HG03354 (cell line): ENCODE results near the gene PITPNM1.
"Not testable (repeated sequence)": the region's sequence is repeated elsewhere in the genome, so short reads cannot be mapped to it uniquely, and the experiment has no call there.

Source experiments
- ATAC-seq: cut with Tn5 transposase; IDR thresholded peaks from one replicate; pipeline ENCODE4 v1.9.1; 2021; ENCODE audit warnings: mild to moderate bottlenecking; ENCODE audit not compliant: unreplicated experiment, poor library complexity, severe bottlenecking

Gene PITPNM1

DNA sequence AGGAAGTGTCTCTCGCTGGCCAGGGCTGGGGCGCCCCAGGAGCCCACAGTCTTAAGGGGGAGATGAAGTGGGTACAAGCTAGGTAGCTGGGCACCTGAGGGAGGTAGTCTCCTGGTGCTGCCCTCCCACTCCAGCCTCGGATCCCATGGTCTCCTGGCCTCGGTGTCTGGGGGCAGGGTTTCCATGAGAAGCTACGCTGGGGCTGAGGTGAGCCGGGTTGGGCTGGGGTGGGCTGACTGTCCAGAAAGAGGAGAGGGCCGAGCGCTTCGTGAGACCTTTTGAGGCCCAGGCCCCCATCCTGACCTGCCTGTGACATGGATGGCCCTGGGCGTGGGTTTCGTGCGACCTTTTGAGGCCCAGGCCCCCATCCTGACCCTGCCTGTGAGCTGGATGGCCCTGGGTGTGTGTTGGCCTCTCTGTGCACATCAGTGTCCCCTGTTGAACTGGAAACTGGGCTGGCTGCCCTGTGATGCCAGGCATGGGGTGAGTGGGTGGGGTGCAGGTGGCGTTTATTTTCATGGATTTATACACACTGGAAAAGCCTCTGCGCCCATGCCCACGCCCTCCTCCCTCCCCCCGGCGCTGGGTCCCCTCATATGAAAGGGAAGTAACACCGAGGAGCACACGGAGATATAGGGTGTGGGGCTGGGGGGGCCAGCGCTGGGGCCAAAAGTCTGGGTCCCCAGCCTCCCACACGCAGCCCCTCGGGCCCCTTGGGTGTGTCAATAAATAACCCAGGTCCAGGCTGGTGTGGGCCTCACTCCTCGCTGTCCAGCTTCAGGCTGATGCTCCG, 13.7 kb downstream of the PITPNM1 start:
- no peak for ATAC-seq

DNA sequence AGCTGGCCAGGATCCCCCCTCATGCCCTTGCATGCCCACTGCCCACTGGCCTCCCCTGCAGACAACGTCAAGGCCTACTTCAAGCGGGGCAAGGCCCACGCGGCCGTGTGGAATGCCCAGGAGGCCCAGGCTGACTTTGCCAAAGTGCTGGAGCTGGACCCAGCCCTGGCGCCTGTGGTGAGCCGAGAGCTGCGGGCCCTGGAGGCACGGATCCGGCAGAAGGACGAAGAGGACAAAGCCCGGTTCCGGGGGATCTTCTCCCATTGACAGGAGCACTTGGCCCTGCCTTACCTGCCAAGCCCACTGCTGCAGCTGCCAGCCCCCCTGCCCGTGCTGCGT, 14.5 kb downstream of the PITPNM1 start:
- ATAC-seq = no peak

DNA sequence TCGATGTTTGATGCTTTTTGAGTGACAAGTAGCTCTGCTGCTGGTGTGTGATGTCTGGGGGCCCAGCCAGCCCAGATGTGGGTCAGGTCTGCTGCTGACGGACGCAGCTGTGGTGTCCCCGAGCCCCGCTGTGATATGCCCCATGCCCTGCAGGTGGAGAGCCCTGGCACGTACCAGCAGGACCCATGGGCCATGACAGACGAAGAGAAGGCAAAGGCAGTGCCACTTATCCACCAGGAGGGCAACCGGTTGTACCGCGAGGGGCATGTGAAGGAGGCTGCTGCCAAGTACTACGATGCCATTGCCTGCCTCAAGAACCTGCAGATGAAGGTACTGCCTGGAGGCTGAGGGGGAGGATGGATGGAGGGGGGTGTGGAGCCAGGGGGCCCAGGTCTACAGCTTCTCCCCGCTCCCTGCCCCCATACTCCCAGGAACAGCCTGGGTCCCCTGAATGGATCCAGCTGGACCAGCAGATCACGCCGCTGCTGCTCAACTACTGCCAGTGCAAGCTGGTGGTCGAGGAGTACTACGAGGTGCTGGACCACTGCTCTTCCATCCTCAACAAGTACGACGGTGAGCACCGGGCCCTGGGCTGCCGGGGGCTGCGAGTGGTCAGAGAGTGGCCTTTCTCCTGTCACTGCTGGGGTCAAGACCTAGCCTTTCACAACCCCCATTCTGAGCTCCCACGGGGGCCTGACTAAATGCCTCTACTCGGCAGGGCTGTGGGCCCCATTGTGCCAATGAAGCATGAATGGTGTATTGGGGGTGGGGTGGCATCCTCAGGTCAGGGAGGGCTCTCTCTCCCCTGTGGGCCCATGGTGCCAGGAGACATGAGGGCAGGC, 15.1 kb downstream of the PITPNM1 start:
- no peak for ATAC-seq

DNA sequence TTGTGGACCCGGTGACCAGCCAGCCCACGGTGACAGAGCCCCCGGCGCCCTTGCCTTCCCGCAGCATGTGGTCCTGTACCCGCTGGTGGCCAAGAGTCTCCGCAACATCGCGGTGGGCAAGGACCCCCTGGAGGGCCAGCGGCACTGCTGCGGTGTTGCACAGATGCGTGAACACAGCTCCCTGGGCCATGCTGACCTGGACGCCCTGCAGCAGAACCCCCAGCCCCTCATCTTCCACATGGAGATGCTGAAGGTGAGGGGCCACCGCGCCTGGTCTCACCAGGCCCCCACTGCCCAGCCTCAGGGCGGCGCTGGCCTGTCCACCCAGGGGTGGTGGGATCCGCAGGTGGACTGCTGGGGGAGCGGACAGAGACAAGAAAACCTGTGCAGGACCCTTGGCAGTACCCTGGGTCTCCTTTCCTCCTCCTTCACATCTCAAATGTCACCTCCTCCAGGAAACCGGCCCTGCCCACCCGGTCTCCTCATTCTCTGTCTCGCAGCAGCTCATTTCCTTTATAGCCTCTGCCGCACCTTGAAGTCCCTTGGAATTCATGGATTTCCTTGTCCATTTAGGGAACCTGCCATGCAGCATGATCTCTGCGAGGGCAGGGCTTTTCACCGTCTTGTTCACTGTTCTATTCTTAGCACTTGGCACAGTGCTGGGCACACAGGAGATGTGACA, 15.8 kb downstream of the PITPNM1 start:
- ATAC-seq = no peak

DNA sequence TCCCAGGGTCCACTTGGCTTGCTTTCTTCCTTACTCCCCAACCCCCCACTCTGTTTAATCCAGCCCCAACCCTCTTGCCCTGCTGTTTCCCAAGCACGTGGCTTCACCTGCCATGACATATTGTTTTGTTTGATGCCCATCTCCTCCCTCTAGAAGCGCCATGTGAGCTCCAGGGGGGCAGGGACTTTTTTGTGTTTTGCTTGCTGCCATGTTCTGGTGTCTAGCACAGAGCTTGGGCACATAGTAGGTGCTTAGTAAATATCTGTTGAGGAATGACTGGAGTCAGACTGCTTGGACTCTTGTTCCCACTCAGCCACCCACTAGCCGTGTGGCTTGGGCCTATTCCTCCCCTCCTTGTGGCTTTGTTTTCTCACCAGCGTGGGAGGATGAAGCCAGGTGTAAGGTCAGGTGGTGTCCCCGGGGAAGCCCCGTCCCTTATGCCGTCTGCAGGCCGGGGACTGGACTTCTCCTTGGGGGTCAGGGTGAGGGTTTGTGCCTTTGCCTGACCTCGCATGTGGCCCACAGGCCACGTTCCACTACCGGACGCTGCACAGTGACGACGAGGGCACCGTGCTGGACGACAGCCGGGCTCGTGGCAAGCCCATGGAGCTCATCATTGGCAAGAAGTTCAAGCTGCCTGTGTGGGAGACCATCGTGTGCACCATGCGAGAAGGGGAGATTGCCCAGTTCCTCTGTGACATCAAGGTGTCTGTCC, 18.5 kb downstream of the PITPNM1 start:
- no peak for ATAC-seq

DNA sequence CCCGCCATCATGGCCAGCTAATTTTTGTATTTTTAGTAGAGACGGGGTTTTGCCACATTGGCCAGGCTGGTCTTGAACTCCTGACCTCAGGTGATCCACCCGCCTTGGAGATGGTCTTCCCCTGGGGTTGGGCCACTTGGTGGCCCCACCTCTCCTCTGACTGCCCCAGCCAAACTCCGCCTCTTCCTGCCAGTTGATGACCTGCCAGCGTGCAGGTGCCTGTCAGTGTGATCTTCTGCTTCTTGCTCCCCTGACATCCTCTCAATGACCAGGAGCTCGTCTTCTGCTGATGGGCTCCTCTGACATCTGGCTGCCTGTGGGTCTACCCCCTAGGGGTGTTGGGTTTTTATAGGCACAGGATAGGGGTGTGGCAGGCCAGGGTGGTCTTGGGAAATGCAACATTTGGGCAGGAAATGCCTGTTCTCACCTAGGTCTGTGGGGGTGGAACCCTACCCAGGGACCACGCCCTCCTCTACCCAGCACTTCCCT, 19.2 kb downstream of the PITPNM1 start:
- not testable (repeated sequence) for ATAC-seq

DNA sequence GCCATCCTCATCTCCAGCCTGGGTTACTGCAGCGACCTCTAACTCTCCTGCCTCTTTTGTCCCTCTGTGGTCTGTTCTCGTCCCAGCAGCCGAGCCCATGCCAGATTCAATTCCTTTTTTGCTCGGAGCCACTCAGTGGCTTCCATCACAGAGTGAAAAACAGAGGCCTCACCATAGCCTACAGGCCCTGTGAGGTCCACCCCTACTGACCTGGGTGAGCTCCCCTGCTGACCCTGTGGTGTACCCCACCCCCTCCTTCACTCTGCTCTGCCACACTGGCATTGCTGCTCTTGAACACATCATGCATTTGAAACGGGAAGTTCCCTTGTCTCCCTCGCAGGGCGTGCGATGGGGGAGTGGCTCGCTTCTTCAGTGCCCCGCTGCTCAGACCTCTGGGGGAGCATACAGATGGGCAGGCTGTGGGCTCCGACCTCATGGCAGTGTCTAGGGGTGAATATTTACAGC, 20.3 kb downstream of the PITPNM1 start:
- no peak for ATAC-seq

DNA sequence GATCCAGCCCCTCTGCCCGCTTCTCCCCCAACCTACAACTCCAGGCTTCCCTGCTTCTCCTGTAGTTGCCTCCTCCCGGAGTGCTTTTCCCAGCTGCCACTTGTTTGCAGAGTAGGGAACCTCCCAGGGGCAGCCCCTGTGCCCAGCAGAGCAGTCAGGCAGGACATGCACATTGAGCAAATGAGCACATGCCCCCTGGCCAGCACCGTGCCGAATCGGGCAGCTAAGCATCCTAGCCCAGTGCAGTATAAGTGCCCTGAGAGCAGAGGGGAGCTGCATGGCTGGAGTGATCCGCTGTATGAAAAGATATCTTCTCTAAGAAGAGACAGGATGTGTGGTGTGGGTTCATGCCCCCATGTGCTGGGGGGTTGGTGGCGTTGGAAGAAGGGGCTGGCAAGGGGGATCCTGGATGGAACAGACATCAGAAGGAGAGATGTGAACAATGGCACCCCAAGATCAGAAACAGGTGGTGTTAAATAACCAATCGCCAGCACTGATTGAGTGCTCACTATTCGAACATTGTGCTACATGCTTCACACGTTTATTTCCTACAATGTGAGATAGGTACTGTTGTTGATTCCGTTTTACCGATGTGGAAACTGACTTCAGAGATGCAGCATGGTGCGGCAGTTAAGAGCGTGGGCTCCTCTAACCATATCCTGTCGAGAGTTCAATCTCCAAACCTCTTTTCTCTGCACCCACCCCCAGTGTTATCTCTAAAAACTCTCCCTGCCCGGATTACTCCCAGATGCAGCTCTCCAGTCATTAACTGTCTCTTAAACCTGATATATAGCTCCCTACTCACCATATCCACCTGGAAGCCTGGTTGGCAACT, 21.1 kb downstream of the PITPNM1 start:
- no peak for ATAC-seq

DNA sequence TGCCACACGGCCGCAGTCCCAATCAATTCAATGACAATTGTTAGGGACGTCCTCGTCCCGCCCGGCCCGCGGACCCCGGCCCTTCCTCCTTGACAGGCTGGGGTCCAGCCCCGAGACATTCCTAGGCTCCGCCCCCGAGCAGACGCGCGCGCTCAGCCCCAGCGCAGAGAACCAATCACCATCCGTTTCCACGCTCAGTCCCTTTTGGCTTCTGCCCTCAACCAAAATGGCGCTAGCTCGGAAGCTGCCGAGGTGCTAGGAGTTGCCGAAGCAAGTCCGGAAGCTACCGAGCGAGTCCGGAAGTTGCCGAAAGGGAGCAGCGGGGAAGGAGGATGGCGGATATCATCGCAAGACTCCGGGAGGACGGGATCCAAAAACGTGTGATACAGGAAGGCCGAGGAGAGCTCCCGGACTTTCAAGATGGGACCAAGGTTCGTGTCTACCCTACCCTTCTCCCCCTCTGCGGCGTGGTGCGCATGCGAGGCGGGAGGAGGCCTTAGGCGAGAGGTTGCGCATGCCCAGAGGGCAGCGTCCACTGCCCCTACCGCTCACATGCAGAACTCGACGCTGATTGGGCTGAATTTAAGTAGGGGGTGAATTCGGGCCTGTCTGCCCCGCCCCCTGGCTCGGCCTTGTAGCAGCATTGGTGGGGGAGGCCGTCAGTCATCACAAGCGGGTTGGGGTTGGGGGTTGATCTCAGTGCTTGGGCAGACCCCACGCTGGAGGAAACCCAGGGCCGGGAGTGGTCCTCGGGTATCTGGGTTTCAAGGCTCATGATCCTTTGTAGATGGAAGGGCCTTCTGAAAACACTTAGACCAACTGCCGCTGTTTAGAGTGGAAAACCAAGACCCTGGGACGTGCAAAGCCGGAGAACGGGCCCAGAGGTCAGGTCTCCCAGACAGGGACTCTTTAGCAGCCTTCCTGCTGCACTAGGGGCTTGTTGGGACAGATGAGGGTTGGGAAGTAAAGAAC, 22.1 kb downstream of the PITPNM1 start, which contains the start of gene AIP:
TSS of gene AIP (plus strand) at position 200 of the 972 bp plus-strand sequence. CDS start at position 333, 133 bp downstream.
- peak; percentile 73 for ATAC-seq

DNA sequence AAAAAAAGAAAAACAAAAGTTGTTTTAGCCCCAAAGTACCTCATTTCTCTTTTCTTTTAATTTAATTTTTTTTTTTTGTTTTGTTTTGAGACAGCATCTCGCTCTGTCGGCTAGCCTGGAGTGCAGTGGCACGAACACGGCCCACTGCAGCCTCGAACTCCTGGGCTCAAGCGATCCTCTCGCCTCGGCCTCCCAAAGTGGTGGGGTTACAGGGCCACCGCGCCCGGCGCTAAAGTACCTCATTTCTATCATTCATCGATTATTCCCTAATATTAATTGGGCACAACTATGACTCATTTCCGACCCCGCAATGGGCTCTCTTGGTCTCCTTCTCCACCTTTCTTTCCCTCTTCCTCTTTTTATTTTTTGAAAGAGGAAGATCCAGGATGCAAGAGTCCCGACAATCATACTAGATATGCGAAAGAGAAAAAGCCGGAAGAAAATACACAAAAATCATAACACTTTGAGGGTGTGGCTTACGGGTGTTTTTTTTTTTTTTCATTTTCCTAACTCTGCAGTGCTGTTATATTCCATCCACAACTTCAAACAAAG, 22.8 kb downstream of the PITPNM1 start:
- peak; percentile 19 for ATAC-seq

DNA sequence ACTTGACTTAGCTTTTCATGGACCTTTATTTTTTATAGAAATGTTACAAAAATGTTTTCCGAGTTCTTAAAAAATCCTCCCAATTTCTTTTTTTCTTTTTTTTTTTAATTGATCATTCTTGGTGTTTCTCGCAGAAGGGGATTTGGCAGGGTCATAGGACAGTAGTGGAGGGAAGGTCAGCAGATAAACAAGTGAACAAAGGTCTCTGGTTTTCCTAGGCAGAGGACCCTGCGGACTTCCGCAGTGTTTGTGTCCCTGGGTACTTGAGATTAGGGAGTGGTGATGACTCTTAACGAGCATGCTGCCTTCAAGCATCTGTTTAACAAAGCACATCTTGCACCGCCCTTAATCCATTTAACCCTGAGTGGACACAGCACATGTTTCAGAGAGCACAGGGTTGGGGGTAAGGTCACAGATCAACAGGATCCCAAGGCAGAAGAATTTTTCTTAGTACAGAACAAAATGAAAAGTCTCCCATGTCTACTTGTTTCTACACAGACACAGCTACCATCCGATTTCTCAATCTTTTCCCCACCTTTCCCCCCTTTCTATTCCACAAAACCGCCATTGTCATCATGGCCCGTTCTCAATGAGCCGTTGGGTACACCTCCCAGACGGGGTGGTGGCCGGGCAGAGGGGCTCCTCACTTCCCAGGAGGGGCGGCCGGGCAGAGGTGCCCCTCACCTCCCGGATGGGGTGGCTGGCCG, 27.7 kb downstream of the PITPNM1 start:
- not testable (repeated sequence) for ATAC-seq

DNA sequence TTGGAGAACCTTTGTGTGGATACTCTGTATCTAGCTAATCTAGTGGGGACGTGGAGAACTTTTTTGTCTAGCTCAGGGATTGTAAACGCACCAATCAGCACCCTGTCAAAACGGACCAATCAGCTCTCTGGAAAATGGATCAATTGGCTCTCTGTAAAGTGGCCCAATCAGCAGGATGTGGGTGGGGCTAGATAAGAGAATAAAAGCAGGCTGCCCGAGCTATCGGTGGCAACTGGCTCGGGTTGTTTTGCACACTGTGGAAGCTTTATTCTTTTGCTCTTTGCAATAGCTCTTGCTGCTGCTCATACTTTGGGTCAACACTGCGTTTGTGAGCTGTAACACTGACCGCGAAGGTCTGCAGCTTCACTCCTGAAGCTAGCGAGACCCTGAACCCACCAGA, 28.5 kb downstream of the PITPNM1 start:
- ATAC-seq = not testable (repeated sequence)

DNA sequence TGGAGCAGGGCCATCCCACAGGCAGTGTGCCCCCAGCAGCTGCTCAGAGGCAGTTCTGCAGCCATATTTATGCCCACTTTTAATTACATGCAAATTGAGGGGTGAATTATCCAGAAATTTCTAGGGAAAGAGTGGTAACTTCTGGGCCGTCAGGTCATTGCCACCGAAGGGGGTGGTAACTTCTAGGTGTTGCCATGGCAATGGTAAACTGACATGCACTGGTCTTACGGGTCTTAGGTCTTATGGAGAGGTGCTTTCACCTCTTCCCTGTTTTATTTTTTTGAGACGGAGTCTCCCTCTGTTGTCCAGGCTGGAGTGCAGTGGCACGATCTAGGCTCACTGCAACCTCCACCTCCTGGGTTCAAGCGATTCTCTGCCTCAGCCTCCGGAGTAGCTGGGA, 32.3 kb downstream of the PITPNM1 start:
- ATAC-seq = no peak

DNA sequence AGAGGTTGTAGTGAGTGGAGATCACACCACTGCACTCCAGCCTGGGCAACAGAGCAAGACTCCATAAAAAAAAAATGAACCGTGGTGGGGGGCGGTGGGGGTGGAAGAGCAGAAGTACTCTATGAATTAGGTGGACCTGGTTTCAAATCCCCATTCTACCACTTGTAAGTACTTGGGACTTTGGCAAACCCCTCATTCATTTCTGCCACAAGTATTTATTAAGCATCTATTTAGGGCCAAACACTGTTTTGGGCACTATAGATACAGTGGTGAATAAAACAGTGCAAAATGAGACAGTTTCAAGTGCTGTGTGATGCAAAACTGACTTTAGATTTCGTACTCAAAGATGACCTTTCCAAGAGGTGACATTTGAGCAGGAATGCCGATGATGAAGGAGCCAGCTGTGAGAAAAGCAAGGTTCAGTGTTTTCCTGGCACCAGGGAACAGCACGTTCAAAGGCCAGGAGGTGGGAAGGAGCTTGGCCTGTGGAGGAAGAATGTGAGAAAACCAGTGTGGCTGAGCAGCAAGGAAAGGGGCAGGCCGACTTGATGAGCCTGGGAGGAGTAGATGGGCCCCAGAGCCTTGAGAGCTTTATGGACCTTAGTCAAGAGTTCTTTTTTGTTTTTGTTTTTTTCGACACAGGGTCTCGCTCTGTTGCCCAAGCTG, 34.7 kb downstream of the PITPNM1 start:
- no peak for ATAC-seq

DNA sequence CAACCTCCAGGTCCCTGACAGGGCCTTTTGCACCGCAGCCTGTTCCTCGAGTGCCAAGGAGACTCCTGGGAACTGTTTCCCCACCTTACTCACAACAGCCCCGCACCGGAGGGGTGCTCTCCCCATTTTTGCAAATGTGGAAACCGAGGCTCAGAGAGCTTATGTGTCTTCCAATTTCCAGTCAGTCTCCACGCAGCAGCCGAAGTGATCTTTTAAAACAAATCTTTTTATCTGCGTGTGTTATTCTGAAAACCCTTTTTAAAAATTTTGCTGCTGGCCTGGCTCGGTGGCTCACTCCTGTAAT, 35.7 kb downstream of the PITPNM1 start:
- ATAC-seq = no peak

DNA sequence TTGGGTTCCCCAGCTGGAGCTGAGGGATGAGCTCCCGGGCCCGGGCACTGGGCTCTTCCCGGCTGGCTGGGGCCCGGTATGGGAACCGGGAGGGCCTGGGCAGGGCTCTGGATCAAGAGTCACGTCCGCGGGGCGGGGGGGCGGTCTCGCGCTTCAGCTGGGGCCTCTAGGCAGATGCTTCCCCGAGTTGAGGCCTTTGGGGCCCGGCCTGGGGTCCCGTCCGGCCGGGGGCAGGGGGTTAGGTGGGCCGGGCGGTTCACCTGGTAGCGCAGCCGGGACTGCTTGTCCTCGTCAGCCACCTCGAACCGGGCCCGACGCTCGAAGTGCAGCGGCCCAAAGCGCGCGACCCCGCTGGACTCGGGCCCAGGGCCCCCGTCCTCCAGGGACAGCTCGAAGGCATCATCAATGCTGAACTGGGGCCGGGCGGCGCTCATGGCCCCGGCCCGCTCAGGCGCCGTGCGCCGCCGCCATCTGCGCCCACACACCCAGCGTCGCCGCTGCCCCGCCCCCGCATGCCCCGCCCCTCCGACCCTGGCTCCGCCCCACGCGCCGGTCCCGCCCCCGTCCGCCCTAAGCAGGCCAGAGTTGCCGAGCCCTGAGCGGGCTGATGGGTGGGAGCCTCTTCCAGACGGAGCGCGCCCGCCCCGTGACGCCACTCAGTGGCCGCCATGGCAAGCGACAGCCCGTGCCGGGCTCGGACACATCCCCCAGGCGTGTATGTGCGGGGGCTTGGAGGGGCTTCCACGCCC, 36.2 kb downstream of the PITPNM1 start, which contains the start of gene TMEM134:
TSS of gene TMEM134 (minus strand) at position 493 of the 749 bp plus-strand sequence. CDS start at position 434, 59 bp downstream.
- ATAC-seq = peak; percentile 69
